Retinal pigment epithelial cell (primary cell): ENCODE data around the gene MEGF10.

ENCODE experiments used
- DNase-seq: peaks from one replicate; pipeline ENCODE4 v3.0.0-alpha.2; 2010; ENCODE audit warnings: low read depth
- H3K4me3 ChIP-seq: 2 replicates; pipeline ENCODE4 v1.5.1; 2011; ENCODE audit warnings: mild to moderate bottlenecking, low read length, control low read depth, moderate library complexity
- TF ChIP-seq, protein P1 (sequence below): conservative IDR thresholded peaks from 2 replicates; pipeline ENCODE4 v1.5.1; 2011; ENCODE audit warnings: low read depth, low read length, control low read depth, inconsistent platforms

The MEGF10 gene

DNA sequence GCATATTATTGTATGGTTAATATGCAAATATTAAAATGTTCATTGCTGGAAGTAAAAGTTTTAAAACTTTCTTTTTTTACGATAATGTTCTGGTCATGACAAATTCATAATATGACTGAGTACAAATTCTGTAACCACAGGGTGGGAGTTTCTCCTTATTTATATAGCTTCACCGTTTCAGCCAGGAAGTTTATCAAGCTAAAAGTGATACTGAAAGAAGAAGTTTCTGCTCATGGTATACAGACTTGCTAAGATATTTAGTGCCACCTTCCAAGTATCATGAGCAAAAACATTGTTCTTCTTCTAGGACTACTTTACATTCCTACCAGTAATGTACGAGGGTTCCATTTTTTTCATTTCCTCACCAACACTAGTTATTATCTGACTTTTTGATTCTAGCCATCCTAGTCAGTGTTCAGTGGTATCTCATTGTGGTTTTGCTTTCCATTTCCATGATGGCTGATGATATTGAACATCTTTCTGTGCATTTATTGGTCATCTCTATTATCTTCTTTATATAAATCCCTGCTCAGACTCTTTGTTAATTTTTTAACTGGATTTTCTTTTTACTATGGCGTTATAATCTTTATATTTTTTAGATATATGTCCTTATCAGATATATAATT lies 132.7 kb downstream of the MEGF10 start:
- no peak overlapping the region for H3K4me3 ChIP-seq
- TF ChIP-seq, protein P1, sequence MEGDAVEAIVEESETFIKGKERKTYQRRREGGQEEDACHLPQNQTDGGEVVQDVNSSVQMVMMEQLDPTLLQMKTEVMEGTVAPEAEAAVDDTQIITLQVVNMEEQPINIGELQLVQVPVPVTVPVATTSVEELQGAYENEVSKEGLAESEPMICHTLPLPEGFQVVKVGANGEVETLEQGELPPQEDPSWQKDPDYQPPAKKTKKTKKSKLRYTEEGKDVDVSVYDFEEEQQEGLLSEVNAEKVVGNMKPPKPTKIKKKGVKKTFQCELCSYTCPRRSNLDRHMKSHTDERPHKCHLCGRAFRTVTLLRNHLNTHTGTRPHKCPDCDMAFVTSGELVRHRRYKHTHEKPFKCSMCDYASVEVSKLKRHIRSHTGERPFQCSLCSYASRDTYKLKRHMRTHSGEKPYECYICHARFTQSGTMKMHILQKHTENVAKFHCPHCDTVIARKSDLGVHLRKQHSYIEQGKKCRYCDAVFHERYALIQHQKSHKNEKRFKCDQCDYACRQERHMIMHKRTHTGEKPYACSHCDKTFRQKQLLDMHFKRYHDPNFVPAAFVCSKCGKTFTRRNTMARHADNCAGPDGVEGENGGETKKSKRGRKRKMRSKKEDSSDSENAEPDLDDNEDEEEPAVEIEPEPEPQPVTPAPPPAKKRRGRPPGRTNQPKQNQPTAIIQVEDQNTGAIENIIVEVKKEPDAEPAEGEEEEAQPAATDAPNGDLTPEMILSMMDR = no peak
- no peak for DNase-seq

DNA sequence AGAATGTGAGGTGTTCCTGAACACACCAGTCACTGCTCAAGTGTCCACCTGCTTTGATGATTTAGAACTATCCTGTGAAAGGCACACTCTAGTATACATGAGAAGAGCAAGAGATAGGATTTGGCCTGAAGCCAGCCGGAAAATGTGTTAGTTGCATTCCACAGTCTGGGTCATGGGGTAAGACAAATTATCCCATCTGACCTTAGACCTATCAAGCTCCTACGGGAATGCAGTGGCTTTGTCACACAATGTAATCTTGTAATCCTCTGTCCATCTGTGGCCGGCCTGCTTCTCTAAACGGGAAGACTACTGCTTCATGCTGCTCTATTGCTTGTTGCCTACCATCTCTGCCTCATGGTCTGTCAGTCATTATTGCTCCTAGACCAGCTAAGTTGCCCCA lies 134.4 kb downstream of the MEGF10 start:
- H3K4me3 ChIP-seq = no peak overlapping the region
- peak; percentile 73 for DNase-seq
- TF ChIP-seq, protein P1 = no peak

DNA sequence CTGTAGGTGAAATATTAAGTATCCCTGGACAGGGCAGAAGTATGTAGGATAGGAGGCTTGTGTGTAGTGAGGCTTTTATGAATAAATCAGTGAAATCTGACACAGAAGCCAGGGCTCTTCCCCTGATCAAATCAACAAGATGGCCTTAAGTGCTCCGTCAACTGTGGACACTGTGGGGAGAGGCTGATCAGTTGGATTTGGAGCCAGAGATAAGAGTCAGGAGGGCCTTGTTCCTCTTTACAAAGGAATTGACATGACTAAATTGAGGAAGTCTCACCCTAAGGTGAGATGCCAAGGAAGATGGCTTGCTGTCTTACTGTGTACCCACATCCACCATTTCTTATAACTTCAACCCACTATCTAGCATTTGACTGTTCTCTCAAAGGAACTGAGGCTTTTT lies 135.3 kb downstream of the MEGF10 start:
- TF ChIP-seq, protein P1 = no peak
- DNase-seq = no peak
- H3K4me3 ChIP-seq = no peak overlapping the region

DNA sequence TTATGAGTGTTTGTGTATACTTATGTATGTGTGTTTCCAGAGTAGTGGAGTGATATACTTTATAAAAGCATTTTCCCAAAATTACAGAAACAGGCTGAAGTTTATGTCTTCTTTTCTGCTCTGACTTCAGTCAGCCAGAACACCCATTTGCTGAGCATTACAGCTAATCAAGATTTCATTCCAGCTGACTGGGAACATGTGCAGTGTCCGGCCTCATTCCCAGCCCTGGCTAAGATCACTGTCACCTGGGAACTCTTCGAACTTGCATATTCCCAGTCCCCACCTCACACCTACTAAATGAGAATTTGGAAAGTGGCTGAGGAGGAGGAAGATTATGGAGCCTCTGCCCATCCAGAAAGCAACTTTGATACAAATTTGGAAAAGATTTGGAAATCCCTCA lies 136.1 kb downstream of the MEGF10 start:
- no peak for DNase-seq
- H3K4me3 ChIP-seq = no peak overlapping the region
- TF ChIP-seq, protein P1 = no peak

DNA sequence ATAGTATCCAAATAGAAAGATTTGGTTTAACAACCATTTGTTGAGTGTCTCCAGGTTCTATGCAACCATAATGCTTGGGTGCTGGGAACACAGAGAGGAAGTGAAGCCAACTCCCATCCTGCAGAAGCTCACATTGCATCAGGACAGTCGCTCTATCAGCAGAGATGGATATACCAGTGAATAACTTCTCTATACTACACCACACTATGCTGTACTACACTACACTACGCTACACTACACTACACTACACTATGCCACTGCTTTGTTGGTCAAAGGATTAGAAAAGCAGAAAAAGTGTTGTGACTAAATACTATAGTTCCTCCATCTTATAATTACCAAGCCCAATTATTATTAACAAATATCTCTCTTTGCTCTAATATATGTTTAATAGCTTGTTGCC lies 137.7 kb downstream of the MEGF10 start:
- TF ChIP-seq, protein P1 = no peak
- no peak overlapping the region for H3K4me3 ChIP-seq
- DNase-seq = no peak

DNA sequence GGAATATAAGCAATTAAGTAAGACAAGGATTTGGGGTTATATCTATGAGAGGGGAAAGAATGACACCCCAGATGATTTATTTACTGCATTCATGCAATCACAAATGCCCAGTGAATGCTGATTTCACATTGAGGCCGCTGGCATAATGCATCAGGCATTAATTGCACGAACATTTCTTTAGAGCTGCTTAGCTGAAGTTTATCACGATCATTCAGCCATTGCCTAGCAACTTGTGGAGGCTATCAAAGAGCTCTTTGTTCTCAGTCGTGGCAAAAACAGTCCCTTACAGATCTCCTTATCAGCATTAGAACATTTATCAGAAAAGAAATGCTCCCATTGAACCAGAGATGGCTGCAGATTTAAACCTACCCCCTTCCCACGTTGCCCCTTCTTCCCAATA lies 138.2 kb downstream of the MEGF10 start:
- H3K4me3 ChIP-seq = no peak overlapping the region
- TF ChIP-seq, protein P1 = no peak
- peak; percentile 82 for DNase-seq

DNA sequence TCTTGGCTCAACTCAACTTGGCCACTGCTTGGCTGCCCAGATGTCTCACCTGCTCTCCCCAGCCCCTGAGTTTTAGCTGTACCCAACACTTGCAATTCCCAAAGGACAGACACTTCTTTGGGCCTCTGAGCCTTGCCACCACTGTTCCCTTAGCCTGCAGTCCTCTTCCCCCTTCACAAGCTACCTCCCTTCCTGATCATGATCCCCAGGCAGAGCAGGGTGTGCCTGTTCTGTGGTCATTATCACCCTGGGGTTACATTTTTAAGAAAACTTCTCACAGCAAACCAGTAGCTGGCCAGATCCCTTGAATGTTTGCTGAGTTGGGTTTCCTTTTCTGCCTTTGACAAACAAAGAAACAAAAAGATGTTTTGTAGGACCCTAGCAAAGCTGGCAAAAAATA lies 139.3 kb downstream of the MEGF10 start:
- H3K4me3 ChIP-seq = no peak overlapping the region
- TF ChIP-seq, protein P1 = no peak
- DNase-seq = no peak
